Measurements from ENCODE around the gene KCNK13.

DNA sequence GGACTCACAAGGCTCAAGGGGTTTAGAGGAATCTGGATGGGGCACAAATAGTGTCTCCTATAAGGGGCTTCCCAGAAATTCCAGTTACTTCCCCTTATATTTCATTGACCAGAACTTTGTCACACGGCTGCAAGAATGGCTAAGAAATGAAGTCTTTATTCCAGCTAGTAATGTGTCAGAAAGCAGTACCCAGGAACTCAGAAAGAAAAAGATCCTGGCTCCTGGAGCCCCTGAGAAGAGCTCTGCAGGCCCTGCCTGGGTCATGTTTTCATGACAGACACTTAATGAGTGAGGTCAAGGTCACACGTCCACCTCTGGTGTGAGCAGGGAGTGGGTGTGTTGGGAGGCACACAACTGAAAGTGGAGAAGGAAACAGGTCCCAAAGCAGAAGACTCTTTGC is 17.8 kb downstream of the KCNK13 start:
- TF ChIP-seq, protein P1, sequence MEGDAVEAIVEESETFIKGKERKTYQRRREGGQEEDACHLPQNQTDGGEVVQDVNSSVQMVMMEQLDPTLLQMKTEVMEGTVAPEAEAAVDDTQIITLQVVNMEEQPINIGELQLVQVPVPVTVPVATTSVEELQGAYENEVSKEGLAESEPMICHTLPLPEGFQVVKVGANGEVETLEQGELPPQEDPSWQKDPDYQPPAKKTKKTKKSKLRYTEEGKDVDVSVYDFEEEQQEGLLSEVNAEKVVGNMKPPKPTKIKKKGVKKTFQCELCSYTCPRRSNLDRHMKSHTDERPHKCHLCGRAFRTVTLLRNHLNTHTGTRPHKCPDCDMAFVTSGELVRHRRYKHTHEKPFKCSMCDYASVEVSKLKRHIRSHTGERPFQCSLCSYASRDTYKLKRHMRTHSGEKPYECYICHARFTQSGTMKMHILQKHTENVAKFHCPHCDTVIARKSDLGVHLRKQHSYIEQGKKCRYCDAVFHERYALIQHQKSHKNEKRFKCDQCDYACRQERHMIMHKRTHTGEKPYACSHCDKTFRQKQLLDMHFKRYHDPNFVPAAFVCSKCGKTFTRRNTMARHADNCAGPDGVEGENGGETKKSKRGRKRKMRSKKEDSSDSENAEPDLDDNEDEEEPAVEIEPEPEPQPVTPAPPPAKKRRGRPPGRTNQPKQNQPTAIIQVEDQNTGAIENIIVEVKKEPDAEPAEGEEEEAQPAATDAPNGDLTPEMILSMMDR (IDR thresholded peaks at IDR 0.05; ENCODE audit: borderline replicate concordance, extremely low read depth, low read length, poor library complexity, severe bottlenecking): no peak
- no peak for TF ChIP-seq EZH2 (IDR thresholded peaks at IDR 0.05; ENCODE audit: borderline replicate concordance, low read depth, low read length, severe bottlenecking)

Data from DND-41 (cell line).